IMR-90 (cell line): Measurements from ENCODE around the gene COLEC11. TPM values are rescaled to one million over a fixed set of nuclear protein-coding genes. Genes with fewer than 3 reads are reported as not detected.

Experiments used
- ATAC-seq: fragments of 200-7000 bp; cut with Tn5 transposase; 2 replicates; pipeline ENCODE4 v1.9.1; 2020; ENCODE audit warnings: low read depth, mild to moderate bottlenecking, moderate library complexity
- BruUV-seq: library from RNA; stranded (reverse); fragments of 400-500 nt; replicated peaks from 2 replicates; lab custom pipeline; 2021; lab: Mats Ljungman, UMichigan
- CTCF ChIA-PET: fragments of 300-600 bp; formaldehyde crosslinking; extraction: SDS; loops from one replicate; lab custom pipeline; 2021; ENCODE audit warnings: antibody characterized with exemption; lab: Yijun Ruan, JAX
- POLR2A ChIA-PET: fragments of 300-600 bp; sonication (Branson Sonifier 250); formaldehyde crosslinking; loops from one replicate; lab custom pipeline; 2022; ENCODE audit warnings: antibody characterized with exemption; ENCODE audit not compliant: unreplicated experiment; lab: Charles Lee
- DNase-seq: peaks from one replicate; pipeline ENCODE4 v3.0.0; 2013
- H2AFZ ChIP-seq: replicated peaks from 2 replicates; pipeline ENCODE3; 2013; ENCODE audit warnings: low read length, mild to moderate bottlenecking; ENCODE audit not compliant: poor library complexity
- H2AK5ac ChIP-seq: 2 replicates; pipeline ENCODE4 v1.6.1; 2013; ENCODE audit warnings: low read depth, low read length, inconsistent platforms
- H2AK9ac ChIP-seq: replicated peaks from 2 replicates; pipeline ENCODE3; 2013; ENCODE audit warnings: mild to moderate bottlenecking, low read depth, low read length, moderate library complexity; ENCODE audit not compliant: poor library complexity
- H2BK120ac ChIP-seq: 2 replicates; pipeline ENCODE4 v1.6.1; 2013; ENCODE audit warnings: low read depth, low read length, inconsistent platforms
- H2BK15ac ChIP-seq: 3 replicates; pipeline ENCODE4 v1.6.1; 2013; ENCODE audit warnings: low read depth, low read length, inconsistent platforms
- H2BK20ac ChIP-seq: 2 replicates; pipeline ENCODE4 v1.6.1; 2013; ENCODE audit warnings: low read depth, mild to moderate bottlenecking, inconsistent platforms, low read length, moderate library complexity
- H2BK5ac ChIP-seq: 2 replicates; pipeline ENCODE4 v1.6.1; 2013; ENCODE audit warnings: mild to moderate bottlenecking, low read depth, low read length, inconsistent platforms; ENCODE audit not compliant: poor library complexity, severe bottlenecking
- H3K14ac ChIP-seq: replicated peaks from 2 replicates; pipeline ENCODE4 v1.6.1; 2013; ENCODE audit warnings: low read depth, low read length, inconsistent platforms
- H3K18ac ChIP-seq: 2 replicates; pipeline ENCODE4 v1.6.1; 2013; ENCODE audit warnings: low read depth, low read length, control low read depth
- H3K23ac ChIP-seq: 2 replicates; pipeline ENCODE4 v1.6.1; 2013; ENCODE audit warnings: low read depth, low read length, inconsistent platforms
- H3K27ac ChIP-seq: 2 replicates; pipeline ENCODE4 v1.5.1; 2013; ENCODE audit warnings: mild to moderate bottlenecking, control low read depth, low read length; ENCODE audit not compliant: insufficient read depth
- H3K27me3 ChIP-seq: 2 replicates; pipeline ENCODE4 v1.6.1; 2013; ENCODE audit warnings: low read length; ENCODE audit not compliant: control insufficient read depth, insufficient read depth
- H3K36me3 ChIP-seq: 2 replicates; pipeline ENCODE4 v1.6.1; 2013; ENCODE audit warnings: low read length, mixed read lengths; ENCODE audit not compliant: control insufficient read depth, insufficient read depth
- H3K4ac ChIP-seq: 2 replicates; pipeline ENCODE4 v1.6.1; 2013; ENCODE audit warnings: low read depth, low read length, inconsistent platforms
- H3K4me1 ChIP-seq: 2 replicates; pipeline ENCODE4 v1.6.1; 2013; ENCODE audit warnings: low read length, mixed read lengths; ENCODE audit not compliant: control insufficient read depth, insufficient read depth
- H3K4me2 ChIP-seq: 2 replicates; pipeline ENCODE4 v1.6.1; 2013; ENCODE audit warnings: low read depth, mild to moderate bottlenecking, control low read depth, low read length, moderate library complexity
- H3K4me3 ChIP-seq: 2 replicates; pipeline ENCODE4 v1.5.1; 2013; ENCODE audit warnings: low read depth, mild to moderate bottlenecking, control low read depth, low read length, moderate library complexity; ENCODE audit not compliant: insufficient read depth
- H3K56ac ChIP-seq: 2 replicates; pipeline ENCODE4 v1.6.1; 2013; ENCODE audit warnings: low read length, inconsistent platforms; ENCODE audit not compliant: insufficient read depth; ENCODE audit errors: extremely low read depth
- H3K79me1 ChIP-seq, 2 experiments: 2 replicates each; pipeline ENCODE4 v1.6.1; 2013; ENCODE audit warnings: low read length in 2 of 2, inconsistent platforms in 1 of 2, low read depth in 1 of 2
- H3K9ac ChIP-seq: 2 replicates; pipeline ENCODE4 v1.6.1; 2013; ENCODE audit warnings: low read depth, low read length, control low read depth
- H3K9me1 ChIP-seq: 2 replicates; pipeline ENCODE4 v1.6.1; 2013; ENCODE audit warnings: low read length, inconsistent platforms; ENCODE audit not compliant: insufficient read depth
- H3K9me3 ChIP-seq: 2 replicates; pipeline ENCODE4 v1.6.1; 2013; ENCODE audit warnings: low read length; ENCODE audit not compliant: control insufficient read depth, insufficient read depth
- H4K20me1 ChIP-seq: 2 replicates; pipeline ENCODE4 v1.6.1; 2013; ENCODE audit warnings: low read length, inconsistent platforms; ENCODE audit not compliant: insufficient read depth
- H4K5ac ChIP-seq: 2 replicates; pipeline ENCODE4 v1.6.1; 2013; ENCODE audit warnings: mild to moderate bottlenecking, low read depth, low read length, control low read depth
- H4K8ac ChIP-seq, 2 experiments: 2 replicates each; pipeline ENCODE4 v1.6.1; 2013; ENCODE audit warnings: low read depth in 2 of 2, low read length in 2 of 2, control low read depth in 1 of 2, inconsistent platforms in 1 of 2
- H4K91ac ChIP-seq: 2 replicates; pipeline ENCODE4 v1.6.1; 2013; ENCODE audit warnings: low read depth, low read length, inconsistent platforms; ENCODE audit not compliant: insufficient read depth
- BHLHE40 ChIP-seq: fragments of 150-350 bp; IDR thresholded peaks from 2 replicates; pipeline ENCODE4 v1.6.1; 2016; ENCODE audit warnings: mild to moderate bottlenecking, low read depth, low read length
- CEBPB ChIP-seq: IDR thresholded peaks from 2 replicates; pipeline ENCODE4 v1.6.1; 2012; ENCODE audit warnings: low read depth, low read length, improper control_type of control experiment
- CHD1 ChIP-seq: IDR thresholded peaks from 2 replicates; pipeline ENCODE4 v1.6.1; 2012; ENCODE audit warnings: low read depth, low read length, improper control_type of control experiment
- FOS ChIP-seq: fragments of 150-350 bp; IDR thresholded peaks from 2 replicates; pipeline ENCODE4 v1.6.1; 2016; ENCODE audit warnings: low read depth, low read length
- MAFK ChIP-seq: IDR thresholded peaks from 2 replicates; pipeline ENCODE4 v1.6.1; 2012; ENCODE audit warnings: low read depth, low read length, improper control_type of control experiment
- MAZ ChIP-seq: IDR thresholded peaks from 2 replicates; pipeline ENCODE4 v1.6.1; 2012; ENCODE audit warnings: low read depth, mild to moderate bottlenecking, low read length, improper control_type of control experiment, moderate library complexity, borderline replicate concordance
- MXI1 ChIP-seq: IDR thresholded peaks from 2 replicates; pipeline ENCODE4 v1.6.1; 2012; ENCODE audit warnings: low read depth, mild to moderate bottlenecking, low read length, moderate library complexity, borderline replicate concordance
- NFE2L2 ChIP-seq: fragments of 150-350 bp; IDR thresholded peaks from 2 replicates; pipeline ENCODE4 v1.6.1; 2016; ENCODE audit warnings: low read depth, mild to moderate bottlenecking, low read length
- POLR2A ChIP-seq: IDR thresholded peaks from 2 replicates; pipeline ENCODE4 v1.6.1; 2012; ENCODE audit warnings: mild to moderate bottlenecking, low read depth, low read length
- RAD21 ChIP-seq: IDR thresholded peaks from 2 replicates; pipeline ENCODE4 v1.6.1; 2012; ENCODE audit warnings: low read length, improper control_type of control experiment
- RCOR1 ChIP-seq: IDR thresholded peaks from 2 replicates; pipeline ENCODE4 v1.6.1; 2012; ENCODE audit warnings: mild to moderate bottlenecking, low read length, improper control_type of control experiment; ENCODE audit not compliant: insufficient replicate concordance
- RFX5 ChIP-seq: IDR thresholded peaks from 2 replicates; pipeline ENCODE4 v1.8.0; 2012; ENCODE audit warnings: low read depth, mild to moderate bottlenecking, low read length, moderate library complexity
- SMC3 ChIP-seq: fragments of 150-350 bp; IDR thresholded peaks from 2 replicates; pipeline ENCODE4 v1.6.1; 2016; ENCODE audit warnings: low read depth, mild to moderate bottlenecking, antibody characterized with exemption, low read length, moderate library complexity
- WGBS, 2 experiments: methylation state at CpG; one replicate each; pipeline versions ENCODE4 v1.1.5 to v1.1.7; 2013; ENCODE audit warnings: missing lambda C conversion rate in 2 of 2; ENCODE audit not compliant: insufficient read length in 1 of 2; ENCODE audit errors: extremely low coverage in 2 of 2; 5-methylcytosine and 5-hydroxymethylcytosine counted together
- dilution Hi-C: fragments of 300-500 bp; cut with HindIII; formaldehyde crosslinking; loops from one replicate; pipeline ENCODE4 v1.14.3; 2018; ENCODE audit warnings: low sequenced_read_pairs; ENCODE audit not compliant: unreplicated experiment
- in situ Hi-C: fragments of 300-500 bp; cut with MboI; formaldehyde crosslinking; loops from 3 replicates; pipeline ENCODE4 v1.14.3; 2019; ENCODE audit warnings: low sequenced_read_pairs, inconsistent platforms, mixed read lengths
- intact Hi-C: fragments of 100-400 bp; cut with micrococcal nuclease; formaldehyde crosslinking; loops from 2 replicates; pipeline ENCODE4 v1.10.0; 2022
- polyA plus RNA-seq, 3 experiments: library from polyadenylated mRNA; depleted of rRNA; stranded (reverse); fragments of >200 nt; gene quantifications; 2 replicates each; pipeline ENCODE4 v1.2.3, GENCODE V29; 2012; ENCODE audit warnings: low replicate concordance in 1 of 3
- total RNA-seq: library from RNA; depleted of rRNA; stranded (reverse); fragments of >200 nt; gene quantifications from 2 replicates; pipeline ENCODE4 v1.2.3, GENCODE V29; 2012
- TF ChIP-seq, protein P1 (sequence below): fragments of 150-350 bp; IDR thresholded peaks from 2 replicates; pipeline ENCODE4 v1.6.1; 2016; ENCODE audit warnings: low read depth, mild to moderate bottlenecking, low read length, moderate library complexity, borderline replicate concordance
- TF ChIP-seq, protein P2 (sequence below): conservative IDR thresholded peaks from 2 replicates; pipeline ENCODE4 v1.5.1; 2012; ENCODE audit warnings: mild to moderate bottlenecking, low read depth, low read length, improper control_type of control experiment
- TF ChIP-seq, protein P3 (sequence below): fragments of 150-350 bp; IDR thresholded peaks from 2 replicates; pipeline ENCODE4 v1.6.1; 2017; ENCODE audit warnings: mild to moderate bottlenecking, antibody characterized with exemption, low read length, low read depth

COLEC11 gene
- total and polyA plus RNA-seq, 2 of the 4 experiments (the other 2 are of a cell fraction) = under 0.01 to 0.24 TPM

DNA sequence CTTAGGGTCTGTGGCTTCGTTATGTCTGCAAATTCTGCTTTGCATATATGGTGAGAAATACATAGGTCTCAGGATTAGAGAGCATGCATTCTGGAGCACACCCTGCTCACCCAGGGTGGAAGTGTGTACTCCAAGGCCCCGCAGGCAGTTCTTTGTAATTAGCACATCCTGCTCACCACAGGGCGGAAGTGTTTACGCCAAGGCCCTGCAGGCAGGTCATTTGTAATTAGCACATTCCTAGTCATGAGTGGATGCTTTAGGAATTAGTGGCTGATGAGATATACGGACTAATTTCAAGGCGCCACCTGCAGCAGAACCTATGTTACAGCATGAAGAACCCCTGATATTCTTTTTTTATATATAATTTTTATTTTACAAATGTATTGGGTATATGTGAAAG is 67.3 kb downstream of the COLEC11 start:
- Histone ChIP-seq H4K5ac (no peak overlapping the region), H3K79me1 (no peaks in the 10 kb centered on the region), H2AFZ (no peak overlapping the region), H2BK20ac (no peak overlapping the region), H3K27me3 (no peaks in the 10 kb centered on the region; the same call in 1 of the 2 replicates), H3K9me1 (no peaks in the 10 kb centered on the region), H3K4me2 (no peak overlapping the region), H2BK15ac (no peak overlapping the region), H3K9me3 (no peaks in the 10 kb centered on the region), H3K9ac (no peak overlapping the region), H2BK5ac (no peak overlapping the region), H3K14ac (no peak overlapping the region), H3K36me3 (no peaks in the 10 kb centered on the region), H4K91ac (no peak overlapping the region), H4K8ac (no peak overlapping the region), H3K4ac (no peak overlapping the region), H2AK5ac (no peak overlapping the region), H2AK9ac (peak overlapping the region; percentile 22), H2BK120ac (no peak overlapping the region), H3K4me3 (no peak overlapping the region), H4K20me1 (no peaks in the 10 kb centered on the region), H3K4me1 (peaks cover 12% of the 10 kb centered on the region; the same call in 1 of the 2 replicates), H3K56ac (no peak overlapping the region), H3K18ac (no peak overlapping the region), H3K27ac (no peak overlapping the region), H3K23ac (no peak overlapping the region)
- POLR2A ChIA-PET = no interaction called here
- TF ChIP-seq RFX5 = no peak
- TF ChIP-seq RAD21 = no peak
- TF ChIP-seq, protein P1, sequence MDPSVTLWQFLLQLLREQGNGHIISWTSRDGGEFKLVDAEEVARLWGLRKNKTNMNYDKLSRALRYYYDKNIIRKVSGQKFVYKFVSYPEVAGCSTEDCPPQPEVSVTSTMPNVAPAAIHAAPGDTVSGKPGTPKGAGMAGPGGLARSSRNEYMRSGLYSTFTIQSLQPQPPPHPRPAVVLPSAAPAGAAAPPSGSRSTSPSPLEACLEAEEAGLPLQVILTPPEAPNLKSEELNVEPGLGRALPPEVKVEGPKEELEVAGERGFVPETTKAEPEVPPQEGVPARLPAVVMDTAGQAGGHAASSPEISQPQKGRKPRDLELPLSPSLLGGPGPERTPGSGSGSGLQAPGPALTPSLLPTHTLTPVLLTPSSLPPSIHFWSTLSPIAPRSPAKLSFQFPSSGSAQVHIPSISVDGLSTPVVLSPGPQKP = no peak
- no peak for TF ChIP-seq BHLHE40
- no peak for TF ChIP-seq POLR2A
- no peak for TF ChIP-seq MAFK
- TF ChIP-seq CHD1 = no peak
- TF ChIP-seq SMC3 = no peak
- TF ChIP-seq, protein P2, sequence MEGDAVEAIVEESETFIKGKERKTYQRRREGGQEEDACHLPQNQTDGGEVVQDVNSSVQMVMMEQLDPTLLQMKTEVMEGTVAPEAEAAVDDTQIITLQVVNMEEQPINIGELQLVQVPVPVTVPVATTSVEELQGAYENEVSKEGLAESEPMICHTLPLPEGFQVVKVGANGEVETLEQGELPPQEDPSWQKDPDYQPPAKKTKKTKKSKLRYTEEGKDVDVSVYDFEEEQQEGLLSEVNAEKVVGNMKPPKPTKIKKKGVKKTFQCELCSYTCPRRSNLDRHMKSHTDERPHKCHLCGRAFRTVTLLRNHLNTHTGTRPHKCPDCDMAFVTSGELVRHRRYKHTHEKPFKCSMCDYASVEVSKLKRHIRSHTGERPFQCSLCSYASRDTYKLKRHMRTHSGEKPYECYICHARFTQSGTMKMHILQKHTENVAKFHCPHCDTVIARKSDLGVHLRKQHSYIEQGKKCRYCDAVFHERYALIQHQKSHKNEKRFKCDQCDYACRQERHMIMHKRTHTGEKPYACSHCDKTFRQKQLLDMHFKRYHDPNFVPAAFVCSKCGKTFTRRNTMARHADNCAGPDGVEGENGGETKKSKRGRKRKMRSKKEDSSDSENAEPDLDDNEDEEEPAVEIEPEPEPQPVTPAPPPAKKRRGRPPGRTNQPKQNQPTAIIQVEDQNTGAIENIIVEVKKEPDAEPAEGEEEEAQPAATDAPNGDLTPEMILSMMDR = no peak
- no peak for TF ChIP-seq CEBPB
- TF ChIP-seq RCOR1 = no peak
- TF ChIP-seq, protein P3, sequence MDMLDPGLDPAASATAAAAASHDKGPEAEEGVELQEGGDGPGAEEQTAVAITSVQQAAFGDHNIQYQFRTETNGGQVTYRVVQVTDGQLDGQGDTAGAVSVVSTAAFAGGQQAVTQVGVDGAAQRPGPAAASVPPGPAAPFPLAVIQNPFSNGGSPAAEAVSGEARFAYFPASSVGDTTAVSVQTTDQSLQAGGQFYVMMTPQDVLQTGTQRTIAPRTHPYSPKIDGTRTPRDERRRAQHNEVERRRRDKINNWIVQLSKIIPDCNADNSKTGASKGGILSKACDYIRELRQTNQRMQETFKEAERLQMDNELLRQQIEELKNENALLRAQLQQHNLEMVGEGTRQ = no peak
- TF ChIP-seq FOS = no peak
- TF ChIP-seq MXI1 = no peak
- TF ChIP-seq NFE2L2 = no peak
- no peak for TF ChIP-seq MAZ
- in situ Hi-C loops (loop anchor here (25.0 kb wide), 1 partner anchor 1800 kb away; no protein-coding TSS in a partner anchor), dilution Hi-C loops (no loop called here), intact Hi-C loops (no loop called here)
- no peak for ATAC-seq
- BruUV-seq = no TSS peak
- DNase-seq = no peak
- no CpG with 5 or more reads among the region's 6 CpGs for WGBS, 2 experiments
- CTCF ChIA-PET = no interaction called here
